NCI-H446 (cell line): ENCODE results near the gene MYBPC2.

Source experiments
- DNase-seq, 2 experiments: peaks; one replicate each; lab custom pipeline; 2025; lab: John Stamatoyannopoulos, UW

The MYBPC2 gene

GRCh38 chr19:50410109-50410508 lies 22.6 kb upstream of the MYBPC2 start:
- DNase-seq: no peak

DNA sequence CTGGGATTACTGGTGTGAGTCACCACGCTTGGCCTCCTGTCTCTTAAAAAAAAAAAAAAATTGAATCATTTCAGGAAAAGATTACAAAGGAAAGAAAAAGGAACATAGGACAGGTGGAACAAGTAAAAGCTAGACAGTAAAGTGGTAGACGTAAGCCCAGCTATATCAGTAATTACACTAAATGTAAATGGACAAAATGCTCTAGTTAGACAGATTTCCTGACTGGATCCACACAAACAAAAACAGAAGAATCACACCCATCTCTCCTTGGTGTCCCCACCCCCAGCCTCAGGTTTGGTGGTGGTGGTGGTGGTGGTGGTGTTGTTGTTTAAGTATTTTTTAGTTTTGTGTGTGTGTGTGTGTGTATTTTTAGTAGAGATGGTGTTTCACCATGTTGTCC lies 20.3 kb upstream of the MYBPC2 start:
- DNase-seq: no peak

GRCh38 chr19:50413096-50413495 lies 19.6 kb upstream of the MYBPC2 start:
- DNase-seq: no peak

GRCh38 chr19:50413531-50413930 lies 19.2 kb upstream of the MYBPC2 start:
- no peak for DNase-seq

GRCh38 chr19:50414864-50415660 lies 17.6 kb upstream of the MYBPC2 start:
- no peak for DNase-seq

- no peak for DNase-seq
Observed at GRCh38 chr19:50415661-50416033, 17.0 kb upstream of the MYBPC2 start.

DNA sequence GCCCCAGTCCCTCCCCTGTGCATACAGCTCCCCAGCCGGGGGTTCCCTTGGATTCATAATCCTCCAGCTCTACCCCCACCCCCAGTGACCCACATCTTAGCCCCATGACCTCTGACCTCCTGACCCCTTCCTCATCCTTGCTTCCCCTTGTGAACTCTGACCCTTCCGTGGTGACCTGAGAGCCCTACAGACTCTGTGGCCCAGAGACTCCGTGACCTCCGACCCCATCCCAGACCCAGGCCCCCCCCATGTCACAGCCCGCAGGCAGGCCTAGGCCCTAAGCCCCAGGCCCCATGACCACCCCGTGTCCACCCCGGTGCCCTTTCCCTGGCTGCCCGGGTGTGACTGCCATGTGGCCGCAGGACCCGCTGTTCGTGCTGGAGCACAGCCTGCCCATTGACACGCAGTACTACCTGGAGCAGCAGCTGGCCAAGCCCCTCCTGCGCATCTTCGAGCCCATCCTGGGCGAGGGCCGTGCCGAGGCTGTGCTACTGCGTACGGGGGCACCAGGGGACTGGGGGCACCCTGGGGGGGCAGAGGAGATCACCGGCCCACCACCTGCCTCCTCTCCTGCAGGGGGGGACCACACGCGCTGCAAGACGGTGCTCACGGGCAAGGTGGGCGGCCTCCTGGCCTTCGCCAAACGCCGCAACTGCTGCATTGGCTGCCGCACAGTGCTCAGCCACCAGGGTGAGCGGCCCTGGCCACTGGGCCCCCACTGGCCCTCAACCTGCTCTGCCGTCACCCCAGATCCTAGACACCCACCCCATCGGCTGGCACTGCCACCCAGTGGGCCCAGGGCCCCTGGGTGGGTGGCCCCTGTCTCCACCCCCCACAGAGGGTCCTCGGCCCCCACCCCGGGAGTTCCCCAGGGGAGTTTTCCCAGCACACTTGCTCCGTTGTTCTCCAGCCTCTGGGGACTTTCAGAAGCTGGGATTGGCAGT lies 16.4 kb upstream of the MYBPC2 start:
- no peak for DNase-seq

GRCh38 chr19:50417111-50418081 lies 15.3 kb upstream of the MYBPC2 start:
- DNase-seq: no peak

- no peak for DNase-seq
Observed at GRCh38 chr19:50418176-50419021, 14.3 kb upstream of the MYBPC2 start, which contains the start of gene SPIB. TSS of gene SPIB (plus strand) at chr19:50418938. CDS start at chr19:50418963, 25 bp downstream.

DNA sequence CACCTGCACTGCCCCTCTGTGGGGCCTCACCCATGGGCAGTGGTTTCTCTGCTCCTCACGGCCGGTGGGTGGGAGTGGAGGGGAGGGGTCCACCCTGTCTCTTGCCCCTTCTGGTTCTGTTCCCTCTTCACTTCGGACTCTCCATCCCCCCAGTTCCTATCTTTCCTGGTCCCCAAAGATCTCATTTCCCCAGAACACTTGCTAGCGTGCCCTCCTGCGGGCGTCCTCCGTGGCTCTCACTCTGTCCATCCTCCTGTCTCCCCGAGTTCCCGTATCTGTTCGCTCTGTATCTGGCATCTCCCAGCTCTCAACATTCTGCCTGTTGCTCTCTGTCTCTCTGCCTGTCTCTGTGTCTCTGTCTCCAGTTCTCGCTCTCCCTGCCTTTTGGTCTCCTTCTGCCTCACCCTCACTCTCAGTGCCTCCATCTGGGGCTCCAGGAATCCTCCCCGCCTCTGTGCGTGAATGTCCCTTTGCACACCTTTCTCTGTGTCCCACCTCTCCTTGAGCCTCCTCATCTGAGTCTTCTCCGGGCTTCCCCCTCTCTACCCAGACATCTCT lies 13.6 kb upstream of the MYBPC2 start:
- no peak for DNase-seq

- no peak for DNase-seq
Observed at GRCh38 chr19:50419580-50420035, 13.1 kb upstream of the MYBPC2 start.

DNA sequence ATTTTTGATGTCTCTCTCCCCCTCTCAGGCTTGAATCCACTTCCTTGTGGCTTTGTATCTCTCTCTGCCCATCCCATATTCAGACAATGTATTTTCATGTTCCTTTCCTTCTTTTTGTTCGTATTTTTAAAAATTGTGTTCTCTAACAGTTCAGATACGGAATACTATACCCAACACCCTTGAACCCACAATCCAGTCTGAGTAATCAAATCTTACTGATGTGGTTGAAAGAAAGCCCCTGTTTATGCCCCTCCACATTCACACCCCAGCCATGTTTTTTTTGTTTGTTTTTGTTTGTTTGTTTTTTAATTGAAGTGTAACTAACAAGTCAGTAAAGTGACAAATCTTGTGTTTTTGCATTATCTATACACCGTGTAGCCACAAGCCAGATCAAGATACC lies 12.6 kb upstream of the MYBPC2 start:
- DNase-seq: no peak

DNA sequence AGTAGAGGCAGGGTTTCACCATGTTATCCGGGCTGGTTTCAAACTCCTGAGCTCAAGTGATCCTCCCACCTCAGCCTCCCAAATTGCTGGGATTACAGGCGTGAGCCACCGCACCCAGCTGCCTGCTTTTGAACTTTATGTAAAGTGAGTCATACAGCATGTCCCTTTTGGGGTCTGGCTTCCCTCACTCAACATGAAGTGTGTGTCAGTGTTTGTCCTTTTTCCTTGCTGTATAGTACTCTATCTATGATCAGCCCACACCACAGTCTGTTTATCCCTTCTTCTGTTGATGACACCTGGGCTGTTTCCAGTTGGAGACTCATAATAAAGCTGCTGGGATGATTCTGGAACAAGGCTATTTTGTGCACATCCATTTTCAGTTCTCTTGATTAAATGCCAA lies 11.9 kb upstream of the MYBPC2 start:
- no peak for DNase-seq

GRCh38 chr19:50422397-50423278 lies 10.1 kb upstream of the MYBPC2 start:
- no peak for DNase-seq

DNA sequence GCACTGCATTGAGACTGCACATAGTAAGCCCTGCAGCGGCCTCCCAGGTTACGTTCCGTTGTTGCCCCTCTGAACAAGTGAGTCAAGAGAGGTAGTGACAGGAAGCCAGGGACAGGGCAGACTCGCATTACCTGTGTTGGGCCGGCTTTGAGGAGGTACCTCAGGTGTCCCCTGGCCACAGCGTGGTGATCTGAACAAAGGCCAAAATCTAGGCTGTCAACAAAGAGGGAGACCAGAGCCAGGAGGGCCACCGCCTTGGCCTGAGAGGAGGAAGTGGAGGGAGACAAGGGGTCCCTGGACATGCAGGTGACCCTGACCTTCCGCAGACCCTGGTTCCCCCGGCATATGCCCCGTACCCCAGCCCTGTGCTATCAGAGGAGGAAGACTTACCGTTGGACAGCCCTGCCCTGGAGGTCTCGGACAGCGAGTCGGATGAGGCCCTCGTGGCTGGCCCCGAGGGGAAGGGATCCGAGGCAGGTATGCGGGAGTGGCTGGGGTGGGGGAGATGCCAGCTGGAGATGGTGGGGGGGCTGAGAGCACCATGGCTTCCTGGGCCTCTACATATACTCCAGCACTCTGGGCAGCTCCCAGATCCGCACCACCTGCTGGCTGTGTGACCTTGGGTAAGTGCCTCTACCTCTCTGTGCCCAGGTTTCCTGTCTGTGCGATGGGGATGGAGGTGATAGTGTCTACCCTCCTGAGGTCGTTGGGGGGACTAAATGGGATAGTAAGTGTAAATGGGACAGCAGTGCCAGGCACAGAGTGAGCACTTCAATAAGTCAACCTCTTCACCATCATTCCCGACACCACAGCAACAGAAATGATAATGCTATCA lies 9.2 kb upstream of the MYBPC2 start:
- no peak for DNase-seq

GRCh38 chr19:50425581-50425980 lies 7.1 kb upstream of the MYBPC2 start:
- DNase-seq: no peak

DNA sequence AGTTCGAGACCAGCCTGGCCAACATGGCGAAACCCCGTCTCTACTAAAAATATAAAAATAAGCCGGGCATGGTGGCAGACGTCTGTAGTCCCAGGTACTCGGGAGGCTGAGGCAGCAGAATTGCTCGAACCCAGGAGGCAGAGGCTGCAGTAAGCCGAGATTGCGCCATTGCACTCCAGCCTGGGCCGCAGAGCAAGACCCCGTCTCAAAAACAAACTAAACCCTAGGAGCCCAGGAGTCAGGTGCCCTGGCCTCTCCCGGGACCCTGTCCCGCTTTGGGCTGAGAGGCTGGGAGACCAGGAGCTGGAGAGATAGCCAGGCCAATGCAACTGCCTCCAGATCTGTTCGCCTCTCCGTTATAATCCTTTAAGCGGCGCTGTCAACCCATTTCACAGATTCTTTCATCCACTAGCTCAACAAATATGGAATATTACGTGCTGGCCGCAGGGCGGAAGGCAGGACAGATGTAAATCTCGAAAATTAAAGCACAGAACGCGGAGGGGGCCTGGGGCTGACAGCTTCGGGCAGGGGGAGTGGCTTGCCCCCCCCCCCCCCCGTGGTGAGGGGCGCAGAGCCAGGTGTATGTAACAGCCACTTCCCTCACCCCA lies 5.3 kb upstream of the MYBPC2 start:
- no peak for DNase-seq

- DNase-seq: no peak
Observed at GRCh38 chr19:50427997-50428425, 4.7 kb upstream of the MYBPC2 start.
